HG03108 (cell line): Measurements from ENCODE around the gene CDC14B.
"Not testable (repeated sequence)": the region's sequence is repeated elsewhere in the genome, so short reads cannot be mapped to it uniquely, and the experiment has no call there.

Experiments used
- ATAC-seq: cut with Tn5 transposase; IDR thresholded peaks from one replicate; pipeline ENCODE4 v1.9.1; 2021; ENCODE audit warnings: moderate library complexity; ENCODE audit not compliant: unreplicated experiment

CDC14B gene

DNA sequence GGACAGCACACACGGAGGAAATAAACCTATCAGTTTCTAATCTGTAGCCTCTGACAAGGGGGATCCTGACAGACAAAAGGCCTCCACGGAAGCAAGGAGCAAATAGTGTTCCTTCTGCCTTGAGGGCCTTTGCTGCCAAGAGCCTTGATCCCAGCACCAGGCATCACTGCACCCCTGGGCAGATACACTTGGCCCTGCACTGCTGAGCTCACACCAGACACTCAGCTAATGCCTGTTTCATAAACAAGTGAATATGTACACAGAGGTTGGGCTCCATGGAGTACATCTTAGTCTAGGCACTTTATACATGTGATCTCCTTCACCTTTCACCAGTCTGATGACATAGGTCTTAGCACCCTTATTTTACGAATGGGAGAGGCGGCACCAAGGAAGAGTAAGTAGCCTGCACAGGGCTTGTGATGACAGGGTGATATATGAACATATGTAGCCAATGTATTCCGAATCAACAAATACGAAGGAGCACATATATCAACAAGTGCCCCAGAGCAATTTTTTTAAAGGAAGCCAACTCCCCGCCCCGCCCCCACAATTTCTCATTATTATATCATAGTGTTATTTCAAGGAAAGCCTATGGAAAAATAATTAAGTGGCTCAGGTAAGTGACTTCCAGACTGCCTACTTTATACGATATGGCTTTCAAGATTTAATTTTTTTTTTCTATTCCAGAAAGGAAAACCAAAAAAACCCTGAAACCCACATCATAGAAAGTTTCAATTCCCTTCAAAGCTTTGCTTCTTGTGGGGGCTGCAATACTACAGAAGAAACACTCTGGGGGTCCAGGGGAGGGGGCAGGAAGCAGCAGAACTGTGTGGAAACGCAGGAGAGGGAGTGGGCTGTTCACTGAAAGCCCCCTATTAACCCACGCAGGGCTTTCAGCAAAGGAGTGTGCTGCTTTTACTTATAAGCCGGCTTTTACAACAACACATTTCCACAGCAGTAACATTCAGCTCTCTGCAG is 32.0 kb downstream of the CDC14B start:
- ATAC-seq, result no peak

DNA sequence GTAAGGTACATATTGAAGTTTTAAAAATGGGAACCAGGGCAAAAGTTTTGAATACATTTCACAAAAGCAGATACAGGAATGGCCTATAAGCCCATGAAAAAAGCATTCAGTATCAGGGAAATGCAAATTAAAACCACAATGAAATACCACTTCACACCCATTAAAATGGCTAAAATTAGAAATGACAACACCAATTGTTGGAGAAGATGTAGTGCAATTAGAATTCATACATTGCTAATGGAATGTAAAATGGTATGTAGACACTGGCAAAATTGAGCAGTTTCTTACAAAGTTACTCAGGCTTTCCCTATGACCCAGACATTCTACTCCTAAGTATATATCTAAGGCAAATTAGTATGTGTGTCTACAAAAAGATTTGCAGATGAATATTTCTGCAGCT is 34.2 kb downstream of the CDC14B start:
- no peak for ATAC-seq

DNA sequence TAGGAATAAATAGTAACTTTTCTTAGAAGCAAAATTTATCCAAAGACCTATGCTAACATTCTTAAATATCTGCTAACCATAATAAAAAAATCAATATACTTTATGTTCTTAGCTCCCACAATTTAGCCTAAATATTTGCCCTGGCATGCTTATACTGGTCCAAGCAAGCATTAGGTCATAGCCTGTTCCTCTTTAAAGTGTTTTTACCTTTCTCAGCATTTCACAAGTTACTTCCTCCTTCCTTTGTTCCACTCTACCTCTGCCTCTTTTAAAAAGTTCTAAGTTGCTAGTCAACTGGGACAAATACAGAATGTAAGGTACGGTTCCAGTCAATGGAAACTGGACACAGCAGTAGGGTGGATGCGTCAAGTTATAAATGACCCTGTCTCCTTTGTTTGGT is 37.4 kb downstream of the CDC14B start:
- not testable (repeated sequence) for ATAC-seq

DNA sequence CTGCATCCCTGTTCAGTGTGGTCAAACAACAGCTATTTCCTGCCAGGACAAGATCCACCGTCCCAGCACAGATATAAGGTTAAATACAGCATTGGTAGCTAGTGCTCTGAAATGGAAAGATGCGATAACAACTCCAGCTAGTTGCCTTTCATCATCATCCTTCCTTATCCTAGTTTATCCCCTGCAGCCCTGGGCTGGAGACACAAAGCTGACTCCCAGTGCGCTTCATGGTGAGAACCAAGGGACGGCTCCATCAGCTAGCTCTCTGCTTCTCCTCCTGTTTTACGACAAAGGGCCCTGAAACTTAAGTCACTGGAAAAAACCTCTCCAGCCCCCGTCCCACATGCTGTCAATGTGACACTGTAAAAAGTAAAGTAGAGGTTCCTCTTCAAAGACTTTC is 37.9 kb downstream of the CDC14B start:
- no peak for ATAC-seq

DNA sequence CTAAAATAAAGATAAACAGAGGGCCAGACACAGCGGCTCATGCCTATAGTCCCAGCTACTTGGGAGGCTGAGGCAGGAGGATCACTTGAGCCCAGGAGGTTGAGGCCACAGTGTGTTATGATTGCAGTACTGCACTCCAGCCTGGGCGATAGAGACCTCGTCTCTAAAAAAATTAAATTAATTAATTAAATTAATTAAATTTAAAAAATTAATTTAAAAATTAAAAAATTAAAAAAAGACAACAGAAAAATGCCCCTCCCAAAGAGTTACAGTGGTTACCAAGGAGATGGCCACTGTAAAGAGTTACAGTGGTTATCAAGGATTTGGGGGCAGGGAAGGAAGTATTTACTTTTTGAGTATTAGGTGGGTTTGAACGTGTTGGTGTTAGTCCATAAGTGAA is 38.3 kb downstream of the CDC14B start:
- no peak for ATAC-seq

DNA sequence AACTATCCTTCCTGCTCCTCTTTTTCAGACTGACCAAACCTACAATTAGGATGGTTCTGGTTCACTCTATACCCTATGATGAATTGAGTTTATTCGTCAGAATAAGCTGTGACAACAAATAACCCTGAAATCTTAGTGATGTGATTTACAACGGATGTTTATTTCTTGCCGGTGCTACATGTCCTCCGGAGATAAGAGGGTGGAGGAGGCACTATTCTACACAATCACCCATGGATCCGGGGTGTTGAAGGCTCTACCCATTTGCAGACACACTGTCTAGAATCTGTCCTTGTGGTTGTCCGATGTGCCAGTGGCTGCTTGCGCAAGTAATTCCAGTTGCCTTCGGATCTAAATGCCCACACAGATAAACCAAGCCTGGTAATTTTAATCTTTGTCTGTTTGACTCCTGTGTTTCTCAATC is 44.7 kb downstream of the CDC14B start:
- no peak for ATAC-seq

DNA sequence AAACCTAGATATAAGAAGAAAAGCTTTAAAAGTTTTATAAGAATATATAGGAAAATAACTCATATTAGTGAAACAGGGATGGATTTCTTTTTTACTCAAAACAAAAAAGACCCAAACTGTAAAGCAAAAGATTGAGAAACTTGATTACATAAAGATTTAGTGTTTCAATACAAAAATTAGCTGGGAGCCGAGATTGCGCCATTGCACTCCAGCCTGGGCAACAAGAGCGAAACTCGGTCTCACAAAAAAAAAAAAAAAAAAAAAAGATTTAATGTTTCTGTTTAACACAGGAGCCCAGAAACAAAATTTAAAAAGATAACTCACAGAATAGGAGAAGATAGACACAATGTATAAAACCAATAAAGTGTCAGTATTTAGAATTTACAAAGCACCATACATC is 45.2 kb downstream of the CDC14B start:
- no peak for ATAC-seq

DNA sequence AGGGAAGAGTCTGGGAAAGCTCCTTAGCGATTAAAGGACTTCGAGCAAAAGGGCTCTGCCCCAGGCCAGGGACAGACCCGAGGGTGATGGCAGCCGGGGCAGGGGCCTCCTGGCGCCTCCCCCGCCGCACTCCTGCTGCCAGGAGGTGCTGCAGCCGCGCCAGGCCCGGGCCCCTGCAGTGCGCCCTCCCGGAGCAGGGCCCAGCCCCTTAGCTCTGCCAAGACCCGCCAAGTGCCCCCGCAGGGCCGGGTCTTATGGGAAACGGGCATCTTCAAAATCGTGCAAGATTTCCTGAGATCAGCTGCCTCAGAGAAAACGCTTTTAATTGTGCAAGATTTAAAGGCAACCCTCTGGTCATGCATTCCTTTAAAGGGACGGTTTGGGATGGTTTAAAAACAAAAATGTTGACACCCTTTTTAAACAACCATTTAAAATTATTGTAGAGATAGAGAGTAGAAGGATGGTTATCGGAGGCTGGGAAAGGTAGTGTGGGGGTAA is 52.4 kb downstream of the CDC14B start:
- peak; percentile 39 for ATAC-seq

DNA sequence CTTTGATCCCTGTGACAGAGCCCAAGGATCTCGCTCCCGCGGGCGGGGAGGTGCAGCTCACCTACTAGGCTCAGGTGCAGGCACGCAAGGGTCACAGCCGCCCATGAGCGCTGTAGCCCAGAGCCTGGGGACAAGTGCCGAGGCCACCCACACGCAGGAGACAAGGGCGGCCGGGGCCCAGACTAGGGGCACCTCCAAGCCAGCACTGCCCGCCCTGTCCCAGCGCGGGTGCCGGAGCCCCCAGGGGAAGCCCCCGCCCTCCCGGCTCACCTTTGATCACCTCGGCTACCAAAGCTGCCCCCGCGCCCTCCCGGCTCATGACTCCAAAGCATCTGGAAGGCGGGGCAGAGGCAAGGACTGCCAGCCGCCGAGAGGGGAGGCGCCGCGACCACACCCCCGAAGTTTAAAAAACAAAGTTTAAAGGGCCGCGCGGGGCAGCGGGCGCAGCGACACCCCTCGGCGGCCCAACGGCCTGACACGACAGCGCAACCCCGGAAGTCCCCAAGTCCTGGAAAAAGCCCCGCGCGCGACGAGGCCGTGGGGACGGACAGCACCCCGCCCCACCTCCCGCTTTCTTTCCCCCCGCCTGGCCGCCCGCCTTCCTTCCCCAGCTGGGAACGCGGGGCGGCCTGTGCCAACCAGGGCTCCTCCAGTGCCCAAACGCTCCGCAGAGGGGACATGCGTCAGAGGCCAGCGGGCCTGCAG is 53.0 kb downstream of the CDC14B start:
- peak; percentile 86 for ATAC-seq

DNA sequence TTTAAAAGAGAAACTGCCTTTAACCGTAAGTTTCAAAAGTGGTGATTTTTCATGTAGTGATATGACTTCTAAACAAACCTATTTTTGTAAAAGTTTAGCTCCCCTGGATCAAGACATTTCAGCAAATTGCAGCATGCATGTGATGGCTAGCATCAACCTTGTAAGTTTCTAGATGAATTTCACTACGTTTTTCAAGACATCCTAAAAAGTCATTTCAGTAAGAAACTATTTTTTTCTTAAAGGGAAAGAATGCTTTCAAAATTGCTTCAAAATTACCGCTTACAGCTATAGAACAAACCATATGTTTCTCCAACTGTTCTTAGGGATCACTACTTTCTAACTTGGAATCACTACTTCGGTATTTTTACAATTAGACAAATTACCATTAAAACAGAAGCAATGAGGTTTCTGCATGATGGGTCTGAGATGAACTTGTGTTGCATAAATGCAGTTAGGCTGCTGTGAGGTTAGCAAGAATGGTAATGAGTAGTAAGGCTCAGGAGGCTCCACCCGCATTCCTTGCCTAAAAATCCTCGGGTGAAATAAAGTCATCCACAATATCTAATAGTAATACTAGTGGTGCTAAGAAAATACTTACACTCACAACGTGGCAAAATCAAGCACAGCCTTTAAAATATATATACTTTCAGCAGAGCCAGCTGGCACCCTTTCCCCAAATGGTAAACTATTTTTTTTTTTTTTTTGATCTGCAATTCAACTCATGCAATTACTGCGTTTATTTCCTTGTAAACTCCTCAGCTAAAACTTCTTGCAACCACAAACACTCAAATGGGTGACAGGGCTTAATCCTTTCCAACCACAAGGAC is 53.8 kb downstream of the CDC14B start:
- no peak for ATAC-seq

DNA sequence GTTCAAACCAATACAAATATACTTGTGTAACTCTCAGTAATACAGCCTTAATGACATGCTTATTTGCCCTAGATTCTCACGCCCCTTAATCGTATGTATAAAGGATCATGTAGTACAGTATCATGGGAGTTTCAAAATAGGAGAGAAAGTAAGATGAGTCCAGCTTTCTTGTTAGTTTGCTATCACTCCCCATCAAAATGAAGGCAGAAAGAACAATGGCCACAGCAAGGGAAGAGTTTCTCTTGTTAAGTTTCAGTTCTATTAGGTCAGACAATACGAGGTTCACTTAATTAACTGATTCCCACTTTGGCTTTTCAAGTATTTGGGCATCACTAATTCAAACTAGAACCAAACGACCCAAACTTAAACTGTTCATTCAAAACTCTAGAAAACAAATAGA is 55.4 kb downstream of the CDC14B start:
- no peak for ATAC-seq

DNA sequence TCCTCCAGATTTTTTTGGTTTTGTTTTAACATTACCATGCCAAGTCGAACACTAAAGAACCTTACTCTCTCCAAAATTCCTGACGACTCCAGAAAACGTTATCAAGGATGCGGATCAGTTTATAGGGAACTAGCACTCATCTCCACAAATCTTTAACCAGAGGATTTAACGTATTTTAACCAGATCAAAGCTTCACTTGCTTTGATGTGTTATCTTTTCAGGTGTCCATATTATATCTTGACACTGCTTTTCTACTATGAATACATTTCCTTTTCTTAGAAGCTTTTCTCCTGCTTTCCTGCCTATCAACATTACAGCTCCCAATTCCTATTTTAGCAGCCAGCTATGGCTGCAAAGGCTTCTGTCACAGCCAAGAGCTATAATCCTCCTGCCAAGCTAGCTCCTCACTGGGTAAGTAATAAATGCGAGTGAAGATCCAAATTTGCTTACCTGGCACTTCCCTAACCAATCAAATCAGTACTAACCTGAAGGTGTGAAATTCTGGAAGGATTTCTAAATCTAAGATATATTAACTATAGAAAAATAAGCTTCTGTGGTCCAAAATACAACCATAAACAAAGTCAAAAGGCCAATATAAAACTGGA is 60.2 kb downstream of the CDC14B start:
- ATAC-seq, result no peak

DNA sequence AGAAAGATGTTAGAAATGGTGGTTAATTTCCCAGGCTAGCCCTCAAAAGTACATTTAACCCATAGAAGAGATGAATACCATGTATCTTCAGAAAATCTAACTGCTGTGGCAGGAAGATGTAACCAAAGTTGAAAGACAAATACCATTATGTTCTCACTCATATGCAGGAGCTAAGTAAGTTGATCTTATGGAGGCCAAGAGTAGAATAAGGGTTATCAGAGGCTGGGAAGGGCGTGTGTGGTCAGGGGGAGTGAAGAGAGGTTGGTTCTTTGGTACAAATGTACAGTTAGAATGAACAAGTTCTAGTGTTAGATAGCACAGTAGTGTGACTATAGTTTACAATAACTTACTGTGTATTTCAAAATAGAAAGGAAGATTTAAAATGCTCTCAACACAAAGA is 61.7 kb downstream of the CDC14B start:
- ATAC-seq, result no peak

DNA sequence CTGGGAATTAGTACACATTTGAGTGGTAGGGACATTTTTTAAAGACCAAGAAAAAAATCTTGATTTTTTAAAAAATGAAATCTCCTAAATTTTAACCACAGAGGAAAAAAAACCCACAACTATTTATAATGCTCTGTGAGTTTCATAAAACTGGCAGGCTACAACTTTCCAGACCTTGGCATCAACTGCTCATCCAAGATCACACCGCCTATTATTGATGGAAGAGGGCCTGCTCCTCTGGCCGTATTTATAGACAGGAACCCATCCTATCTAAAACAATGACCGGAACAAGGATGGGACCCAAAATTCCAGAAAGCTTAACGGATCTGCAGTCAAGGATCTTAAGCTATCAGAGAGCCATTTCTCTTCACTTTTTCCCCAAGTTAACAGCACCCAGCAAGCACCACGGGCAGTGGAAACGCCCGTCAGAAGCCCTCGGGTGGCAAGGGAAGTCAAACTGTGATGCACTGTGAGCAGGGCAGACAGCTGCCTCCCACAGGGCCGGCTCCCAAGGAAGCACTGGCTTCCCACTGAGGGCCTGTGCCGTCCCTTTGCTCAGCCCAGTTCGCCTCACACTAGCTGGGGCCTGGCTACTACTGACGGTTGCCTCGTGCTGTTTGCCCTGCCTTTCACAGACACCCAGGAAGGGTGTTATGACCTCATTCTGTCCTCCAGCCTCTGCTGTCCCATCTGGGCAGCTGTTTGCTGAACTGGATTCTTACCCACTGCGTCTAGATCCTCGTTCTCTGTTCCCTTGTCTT is 62.8 kb downstream of the CDC14B start:
- ATAC-seq, result no peak

DNA sequence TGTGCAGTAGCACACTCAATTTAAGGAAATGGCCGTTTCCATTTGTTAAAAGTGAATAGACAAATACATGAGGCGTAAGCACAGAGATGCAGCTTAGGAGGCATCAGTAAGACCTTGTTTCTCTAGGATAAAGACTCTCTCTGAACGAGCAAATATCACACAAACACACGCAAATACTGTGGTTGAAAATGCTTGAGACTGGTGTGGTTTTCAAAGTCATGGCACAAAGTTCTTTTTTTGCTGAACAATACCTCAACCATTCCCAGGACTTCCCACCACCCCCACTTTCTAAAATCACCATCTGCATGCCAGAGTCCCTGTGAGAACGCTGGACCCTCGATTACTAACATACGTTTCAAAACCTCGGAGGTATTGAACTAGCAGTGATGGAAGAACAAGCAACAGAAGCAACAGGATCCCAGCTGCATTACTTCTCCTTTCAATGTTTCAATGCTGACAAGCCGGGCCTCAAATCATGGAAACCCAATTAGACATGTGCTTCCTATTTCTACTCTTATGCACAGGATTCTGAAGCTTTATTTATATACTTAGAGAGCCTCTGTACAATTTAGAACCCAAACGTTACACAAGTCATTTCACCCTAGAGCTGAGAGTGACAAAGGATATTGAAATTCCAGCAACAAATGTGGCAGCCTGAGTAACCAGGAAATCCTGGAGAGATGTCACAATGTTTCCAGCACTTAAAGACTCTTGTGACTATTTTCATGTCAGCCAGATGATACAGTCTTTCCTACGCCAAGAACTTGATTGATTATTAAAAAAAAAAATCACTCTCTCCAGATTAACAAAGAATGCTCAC is 63.9 kb downstream of the CDC14B start:
- no peak for ATAC-seq

DNA sequence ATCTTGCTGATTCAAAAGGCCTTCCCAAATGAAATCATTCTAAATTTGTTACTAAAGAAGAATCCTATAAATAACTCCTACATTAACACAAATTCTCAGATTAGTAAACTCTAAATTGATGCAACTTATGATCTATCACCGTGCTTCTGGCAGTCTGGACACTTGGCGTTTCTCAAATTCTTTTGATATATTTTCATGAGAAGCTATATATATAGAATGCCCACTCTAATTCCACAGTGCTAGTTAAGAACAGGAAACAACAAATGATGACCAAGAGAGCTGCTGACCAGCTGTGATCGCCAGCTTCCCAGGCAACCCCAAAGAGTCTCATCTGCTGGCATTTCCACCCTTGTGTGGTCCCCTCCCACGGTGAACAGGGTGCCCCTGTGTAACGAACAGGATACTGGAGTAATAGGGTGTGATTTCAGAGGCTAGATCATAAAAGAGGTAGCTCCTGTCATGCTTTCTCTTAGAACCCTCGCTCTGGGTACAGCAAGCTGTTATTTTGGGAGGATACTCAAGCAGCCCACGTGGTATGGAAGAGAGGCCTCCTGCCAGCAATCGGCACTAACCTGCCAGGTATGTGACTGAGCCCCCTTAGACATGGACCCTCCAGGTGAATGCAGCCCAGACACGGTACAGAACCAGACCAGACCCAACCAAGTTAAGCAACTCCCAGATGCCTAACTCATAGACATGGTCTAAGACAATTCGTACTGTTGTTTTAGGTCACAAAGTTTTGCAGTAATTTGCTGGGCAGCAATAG is 64.7 kb downstream of the CDC14B start:
- ATAC-seq, result no peak

DNA sequence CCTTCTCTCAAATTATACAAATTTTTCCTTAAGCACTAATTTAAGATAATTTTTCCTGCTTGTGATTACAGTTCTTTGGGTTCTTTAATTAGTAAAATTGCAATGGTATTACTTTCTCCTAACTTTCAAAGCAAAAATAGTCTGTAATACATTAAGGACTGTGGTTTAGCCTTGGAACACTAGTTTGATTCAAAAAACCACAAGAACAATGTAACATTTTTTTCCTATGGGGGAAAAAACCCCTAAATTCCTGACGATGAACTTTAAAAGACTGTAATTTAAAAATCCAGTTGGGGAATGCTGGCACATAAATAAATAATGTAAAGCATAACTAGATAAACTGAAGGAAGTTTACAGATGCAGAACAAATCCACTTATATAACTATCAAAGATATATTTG is 65.3 kb downstream of the CDC14B start:
- ATAC-seq, result no peak

DNA sequence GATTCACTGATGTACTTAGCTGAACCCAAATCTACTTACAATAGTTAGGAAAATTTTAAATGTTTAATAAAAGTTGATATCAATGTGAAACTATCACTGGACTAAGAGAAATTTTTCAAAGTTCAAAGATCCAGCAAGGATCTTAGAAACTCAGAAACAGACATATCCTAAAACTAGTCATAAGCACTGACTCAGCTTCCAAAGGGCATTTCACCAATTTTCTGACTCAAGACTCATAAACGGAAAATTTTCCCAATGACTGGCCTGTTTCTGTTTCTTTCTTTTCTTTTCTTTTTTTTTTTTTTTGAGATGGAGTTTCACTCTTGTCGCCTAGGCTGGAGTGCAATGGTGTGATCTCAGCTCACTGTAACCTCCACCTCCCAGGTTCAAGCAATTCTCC is 66.6 kb downstream of the CDC14B start:
- ATAC-seq, result no peak
